IPS-NIHi11 (cell line): Measurements from ENCODE around the gene S1PR1.
"Not testable (repeated sequence)": the region's sequence is repeated elsewhere in the genome, so short reads cannot be mapped to it uniquely, and the experiment has no call there.

Source experiments
- DNase-seq: peaks from one replicate; pipeline ENCODE4 v3.0.0; 2012; ENCODE audit warnings: mixed read lengths, low spot score

The S1PR1 gene

DNA sequence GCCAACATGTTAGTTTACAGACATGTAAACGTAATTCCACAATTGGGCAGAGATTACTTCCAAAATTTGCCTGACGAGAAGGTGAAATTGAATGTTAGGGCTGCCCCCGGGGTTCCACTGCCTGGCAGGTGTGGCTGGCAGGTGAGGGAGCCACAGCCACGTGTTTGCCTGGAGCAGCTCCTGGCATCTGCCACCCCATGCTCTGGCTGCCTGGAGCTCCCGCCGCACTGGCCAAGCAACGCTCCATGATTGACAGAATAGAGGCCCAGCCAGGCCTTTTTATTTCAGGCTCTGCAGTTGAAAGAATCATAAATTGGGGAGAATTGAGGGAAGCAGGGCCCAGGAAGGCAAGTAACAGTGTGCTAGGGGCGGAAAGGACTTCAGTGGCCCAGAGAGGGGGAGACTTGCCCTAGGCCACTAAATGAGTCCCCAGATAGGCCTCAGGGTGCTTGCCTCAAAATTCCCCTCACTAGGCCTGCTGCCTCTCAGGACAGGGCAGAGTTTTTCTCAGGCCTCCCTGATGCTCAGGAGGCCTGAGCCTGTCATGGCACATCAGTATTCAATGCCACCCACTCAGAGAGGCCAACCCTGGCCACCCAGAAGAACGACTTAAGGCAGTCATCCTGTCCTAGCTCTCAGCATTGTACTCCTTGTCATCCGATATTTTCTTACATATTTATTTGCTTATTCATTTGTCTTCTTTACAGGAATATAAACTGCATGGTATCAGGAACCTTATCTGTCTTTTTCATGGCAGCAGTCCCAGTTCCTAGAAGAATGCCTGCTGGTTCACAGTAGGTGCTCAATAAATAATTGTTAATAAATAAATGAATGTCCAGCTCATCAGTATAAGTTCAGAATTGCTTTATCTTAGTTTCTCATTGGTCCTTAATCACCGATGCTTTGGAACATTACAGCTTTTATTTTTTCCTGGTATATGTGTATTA is 16.6 kb upstream of the S1PR1 start:
- no peak for DNase-seq

GRCh38 chr1:101220906-101221305 is 15.9 kb upstream of the S1PR1 start:
- DNase-seq, result no peak

DNA sequence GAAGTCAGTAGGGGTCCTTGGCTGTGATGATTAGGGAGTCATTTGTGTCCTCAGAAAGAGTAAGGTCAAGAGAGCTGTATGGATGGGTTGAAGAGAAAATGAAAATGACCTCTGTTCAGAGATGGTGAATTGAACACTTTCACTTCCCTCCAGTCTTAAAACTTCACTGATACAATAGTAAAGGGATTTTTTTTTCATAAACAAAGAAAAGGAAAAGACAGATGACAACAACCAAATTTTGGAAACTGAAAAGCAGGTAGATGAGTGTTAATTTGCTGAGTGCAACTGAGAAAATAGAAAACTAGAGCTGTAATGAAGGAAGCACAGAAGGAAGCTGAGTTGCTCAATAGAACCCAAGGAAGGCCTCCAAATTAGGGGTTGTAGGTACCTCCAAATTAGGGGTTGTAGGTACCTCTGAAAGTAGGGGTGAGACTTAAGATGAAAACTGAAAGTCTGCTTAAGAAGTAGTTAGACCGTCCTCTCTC is 14.8 kb upstream of the S1PR1 start:
- DNase-seq, result no peak

DNA sequence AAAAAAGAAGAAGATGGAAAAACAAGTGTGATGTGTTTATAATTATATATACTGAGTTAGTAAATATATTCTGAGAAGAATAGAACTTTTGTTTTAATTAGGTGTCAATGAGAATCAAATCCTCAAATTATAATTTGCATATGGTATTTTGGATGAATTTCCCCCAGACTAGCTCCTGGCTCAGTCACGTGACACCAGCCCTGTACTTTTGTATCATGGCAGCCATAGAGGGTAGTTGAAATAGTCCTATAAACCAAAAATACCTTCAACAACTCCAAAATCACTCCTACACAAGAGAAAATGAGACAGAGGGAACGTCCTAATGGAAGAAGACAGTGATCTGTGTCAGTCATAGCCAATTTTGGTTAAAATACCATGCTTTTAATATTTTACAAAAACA is 9.0 kb upstream of the S1PR1 start:
- no peak for DNase-seq

DNA sequence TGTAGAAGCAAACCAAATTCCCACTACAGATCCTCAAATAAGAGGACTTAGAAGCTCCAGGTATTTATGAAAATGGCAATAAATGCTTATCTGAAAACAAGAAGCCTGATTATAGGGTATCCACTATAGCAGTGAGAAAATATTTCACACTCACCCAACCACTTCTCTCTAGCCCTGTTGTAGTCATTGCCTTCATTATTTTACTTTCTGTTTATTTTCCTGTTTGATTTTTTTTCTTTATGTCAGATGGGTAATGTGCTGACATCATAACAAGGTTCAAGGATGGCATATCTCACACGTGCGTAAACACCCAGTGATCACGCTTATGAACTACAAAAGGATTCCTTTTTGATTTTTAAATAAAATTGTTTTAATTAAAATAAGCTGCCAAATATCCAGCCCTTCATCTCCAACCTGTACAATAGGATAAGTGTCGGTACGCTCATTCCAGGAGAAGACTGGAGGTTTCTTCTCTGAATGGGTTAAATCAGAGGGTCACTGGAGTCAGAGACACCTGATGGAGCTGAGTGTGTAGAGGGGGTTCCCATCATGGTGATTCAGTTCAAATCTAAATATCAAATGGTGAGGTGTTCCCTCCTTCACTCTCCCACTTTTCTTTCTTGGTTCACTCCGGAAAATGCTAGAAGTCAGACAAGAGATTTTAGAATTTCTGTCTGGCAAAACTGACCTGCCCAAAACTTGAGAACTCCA is 8.2 kb upstream of the S1PR1 start:
- DNase-seq, result no peak

GRCh38 chr1:101232182-101232581 is 4.6 kb upstream of the S1PR1 start:
- DNase-seq, result not testable (repeated sequence)

DNA sequence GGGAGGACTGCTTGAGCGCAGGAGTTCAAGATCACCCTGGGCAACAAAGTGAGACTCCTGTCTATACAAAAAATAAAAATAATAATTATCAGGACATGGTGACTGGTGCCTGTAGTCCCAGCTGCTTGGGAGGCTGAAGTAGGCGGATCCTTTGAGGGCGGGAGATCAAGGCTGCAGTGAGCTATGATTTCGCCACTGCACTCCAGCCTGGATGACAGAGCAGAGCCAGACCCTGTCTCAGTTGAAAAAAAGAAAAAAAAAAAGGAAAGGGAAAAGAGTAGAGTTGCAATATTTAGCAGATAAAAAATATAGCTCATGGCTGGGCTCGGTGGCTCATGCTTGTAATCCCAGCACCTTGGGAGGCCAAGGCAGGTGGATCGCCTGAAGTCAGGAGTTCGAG is 3.3 kb upstream of the S1PR1 start:
- DNase-seq, result no peak

- DNase-seq, result no peak
Observed at GRCh38 chr1:101235216-101235695, 1.6 kb upstream of the S1PR1 start.

DNA sequence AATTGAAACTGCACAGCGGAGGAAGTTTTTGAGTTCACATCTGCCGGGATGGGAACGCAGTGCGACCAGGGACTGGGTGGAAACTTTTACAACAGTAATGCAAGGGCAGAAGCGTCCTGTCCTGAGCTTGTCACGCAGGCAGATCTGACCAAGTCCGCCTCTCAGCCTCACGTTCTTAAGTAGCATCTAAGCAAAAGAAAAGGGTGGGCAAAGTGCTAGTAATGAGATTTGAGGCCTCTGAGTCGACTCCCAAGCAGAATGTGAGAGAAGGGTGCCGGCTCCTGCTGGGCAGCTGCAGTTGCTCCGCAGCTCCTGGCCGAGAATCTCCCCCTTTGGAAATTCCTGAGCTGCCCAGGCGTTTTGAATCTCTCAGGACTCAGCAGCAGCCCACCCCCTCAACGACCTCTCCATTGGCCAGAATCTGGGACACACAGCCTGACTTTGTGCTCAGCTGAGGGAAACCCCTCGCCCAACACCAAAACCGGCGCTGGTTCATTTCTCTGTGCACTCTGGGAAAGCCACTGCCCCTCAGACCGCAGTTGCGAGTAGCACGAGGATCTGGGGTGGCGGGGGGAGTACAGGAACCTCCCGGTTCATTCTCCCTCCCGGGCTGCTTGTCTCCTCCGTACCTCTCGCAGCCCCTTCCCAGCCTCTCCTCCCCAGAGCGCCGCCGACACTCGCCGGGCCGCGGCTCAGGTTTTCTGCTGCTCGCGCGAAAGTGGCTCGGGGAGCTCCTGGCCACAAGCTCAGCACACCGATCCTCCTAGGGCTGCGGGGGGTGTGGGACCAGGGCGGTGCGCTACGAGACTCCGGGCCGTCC is 913 bp upstream of the S1PR1 start:
- DNase-seq, result peak; percentile 27

DNA sequence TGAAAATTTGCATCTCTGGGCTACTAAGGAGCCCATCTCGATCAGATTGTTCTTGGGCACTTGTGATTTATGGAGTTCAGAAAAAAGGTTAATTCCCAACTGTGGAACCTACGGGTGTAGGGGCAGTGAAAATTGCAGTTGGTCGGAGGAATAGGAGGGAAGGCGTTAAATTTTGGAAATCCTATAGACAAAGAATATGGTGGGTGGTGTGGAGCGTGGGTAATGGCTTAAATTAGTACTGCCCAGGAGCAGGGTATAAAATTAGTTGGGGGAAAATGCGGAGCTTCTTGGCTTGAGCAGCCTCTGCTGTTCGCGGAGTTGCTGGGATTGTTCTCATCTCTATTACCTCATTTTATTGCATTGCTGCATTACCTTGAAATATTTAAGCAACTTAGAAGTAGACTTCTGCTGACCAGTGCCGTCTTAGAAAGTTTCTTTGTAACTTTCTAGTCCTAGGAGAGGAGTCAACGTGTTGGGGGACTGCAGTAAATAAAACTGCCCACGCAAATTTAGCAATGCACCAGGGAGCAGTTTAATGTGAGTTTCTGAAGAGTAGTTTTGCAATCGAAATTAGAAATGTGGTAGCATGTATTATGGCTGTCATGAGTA is 514 bp downstream of the S1PR1 start:
- DNase-seq, result no peak

DNA sequence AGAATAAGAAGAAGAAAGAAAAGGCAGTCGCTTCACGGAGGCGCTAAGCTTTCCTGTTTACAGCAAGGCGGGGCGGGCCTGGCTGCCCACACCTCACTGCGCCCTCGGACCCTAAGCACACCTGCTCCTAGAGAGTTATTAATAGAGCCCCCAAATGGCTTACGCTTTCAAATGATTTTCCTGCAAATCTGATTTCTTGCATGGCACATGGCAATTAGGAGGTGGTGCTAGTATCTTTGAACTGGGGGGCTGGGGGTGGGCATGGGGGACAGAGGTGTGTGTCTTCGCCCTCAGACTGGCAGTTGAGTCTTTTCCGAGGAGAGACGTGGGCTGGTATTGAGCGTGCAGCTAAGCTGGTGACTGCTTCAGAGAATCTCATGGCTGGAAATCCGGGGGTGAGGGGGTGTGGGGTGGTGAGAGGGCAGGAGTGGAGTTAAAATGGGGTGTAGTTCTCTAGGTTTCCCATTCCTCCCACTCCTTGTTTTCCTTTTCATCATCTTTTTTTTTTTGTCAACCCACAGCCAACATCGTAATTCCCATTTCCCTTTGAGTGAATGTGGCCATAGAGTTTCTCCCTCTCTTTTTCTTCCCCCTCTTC is 1.3 kb downstream of the S1PR1 start:
- DNase-seq, result no peak

DNA sequence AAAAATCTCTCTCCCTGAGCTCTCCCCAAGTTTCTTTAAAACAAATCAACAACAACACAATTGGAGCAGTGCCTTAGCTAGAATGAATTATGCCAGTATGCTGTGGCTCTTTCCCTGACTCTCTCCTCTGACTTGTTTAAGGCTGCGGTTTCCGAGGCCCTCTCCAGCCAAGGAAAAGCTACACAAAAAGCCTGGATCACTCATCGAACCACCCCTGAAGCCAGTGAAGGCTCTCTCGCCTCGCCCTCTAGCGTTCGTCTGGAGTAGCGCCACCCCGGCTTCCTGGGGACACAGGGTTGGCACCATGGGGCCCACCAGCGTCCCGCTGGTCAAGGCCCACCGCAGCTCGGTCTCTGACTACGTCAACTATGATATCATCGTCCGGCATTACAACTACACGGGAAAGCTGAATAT is 1.9 kb downstream of the S1PR1 start:
- peak; percentile 83 for DNase-seq

DNA sequence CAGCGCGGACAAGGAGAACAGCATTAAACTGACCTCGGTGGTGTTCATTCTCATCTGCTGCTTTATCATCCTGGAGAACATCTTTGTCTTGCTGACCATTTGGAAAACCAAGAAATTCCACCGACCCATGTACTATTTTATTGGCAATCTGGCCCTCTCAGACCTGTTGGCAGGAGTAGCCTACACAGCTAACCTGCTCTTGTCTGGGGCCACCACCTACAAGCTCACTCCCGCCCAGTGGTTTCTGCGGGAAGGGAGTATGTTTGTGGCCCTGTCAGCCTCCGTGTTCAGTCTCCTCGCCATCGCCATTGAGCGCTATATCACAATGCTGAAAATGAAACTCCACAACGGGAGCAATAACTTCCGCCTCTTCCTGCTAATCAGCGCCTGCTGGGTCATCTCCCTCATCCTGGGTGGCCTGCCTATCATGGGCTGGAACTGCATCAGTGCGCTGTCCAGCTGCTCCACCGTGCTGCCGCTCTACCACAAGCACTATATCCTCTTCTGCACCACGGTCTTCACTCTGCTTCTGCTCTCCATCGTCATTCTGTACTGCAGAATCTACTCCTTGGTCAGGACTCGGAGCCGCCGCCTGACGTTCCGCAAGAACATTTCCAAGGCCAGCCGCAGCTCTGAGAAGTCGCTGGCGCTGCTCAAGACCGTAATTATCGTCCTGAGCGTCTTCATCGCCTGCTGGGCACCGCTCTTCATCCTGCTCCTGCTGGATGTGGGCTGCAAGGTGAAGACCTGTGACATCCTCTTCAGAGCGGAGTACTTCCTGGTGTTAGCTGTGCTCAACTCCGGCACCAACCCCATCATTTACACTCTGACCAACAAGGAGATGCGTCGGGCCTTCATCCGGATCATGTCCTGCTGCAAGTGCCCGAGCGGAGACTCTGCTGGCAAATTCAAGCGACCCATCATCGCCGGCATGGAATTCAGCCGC is 2.5 kb downstream of the S1PR1 start:
- no peak for DNase-seq

DNA sequence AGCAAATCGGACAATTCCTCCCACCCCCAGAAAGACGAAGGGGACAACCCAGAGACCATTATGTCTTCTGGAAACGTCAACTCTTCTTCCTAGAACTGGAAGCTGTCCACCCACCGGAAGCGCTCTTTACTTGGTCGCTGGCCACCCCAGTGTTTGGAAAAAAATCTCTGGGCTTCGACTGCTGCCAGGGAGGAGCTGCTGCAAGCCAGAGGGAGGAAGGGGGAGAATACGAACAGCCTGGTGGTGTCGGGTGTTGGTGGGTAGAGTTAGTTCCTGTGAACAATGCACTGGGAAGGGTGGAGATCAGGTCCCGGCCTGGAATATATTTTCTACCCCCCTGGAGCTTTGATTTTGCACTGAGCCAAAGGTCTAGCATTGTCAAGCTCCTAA is 3.2 kb downstream of the S1PR1 start:
- no peak for DNase-seq

GRCh38 chr1:101241485-101242225 is 4.8 kb downstream of the S1PR1 start:
- DNase-seq, result no peak

DNA sequence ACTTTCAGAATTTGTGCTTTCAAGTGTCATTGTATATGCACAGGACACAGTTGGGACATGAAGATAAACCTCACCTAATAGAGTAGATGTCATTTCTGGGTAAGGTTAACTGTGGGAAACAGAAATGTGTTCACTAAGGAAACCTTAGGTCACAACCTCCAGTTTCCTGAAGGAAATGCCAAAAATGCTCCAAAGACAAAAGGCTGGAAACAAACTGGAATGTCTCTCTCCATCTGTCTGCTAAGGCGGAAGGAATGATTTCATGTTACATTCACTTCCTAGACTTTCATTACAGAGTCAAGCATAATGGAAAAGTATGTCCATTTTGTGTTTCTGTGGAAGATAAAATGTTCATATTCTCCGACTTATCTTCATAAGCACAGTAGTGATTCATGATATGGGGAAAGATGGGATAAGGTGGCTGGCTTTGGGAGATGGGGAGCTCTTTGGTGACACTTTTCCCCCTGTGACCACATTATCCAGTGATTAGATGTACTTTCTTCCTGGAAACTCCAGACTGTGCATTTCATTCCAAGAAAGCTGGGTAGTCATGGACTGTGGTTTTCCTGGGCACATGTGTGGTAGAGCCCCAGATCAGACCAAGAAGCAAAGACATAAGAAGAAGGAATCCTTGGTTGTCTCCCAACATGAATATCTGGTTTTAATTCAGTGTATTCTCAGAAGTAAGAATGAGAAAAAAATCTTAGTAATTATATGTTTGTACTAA is 5.7 kb downstream of the S1PR1 start:
- no peak for DNase-seq

DNA sequence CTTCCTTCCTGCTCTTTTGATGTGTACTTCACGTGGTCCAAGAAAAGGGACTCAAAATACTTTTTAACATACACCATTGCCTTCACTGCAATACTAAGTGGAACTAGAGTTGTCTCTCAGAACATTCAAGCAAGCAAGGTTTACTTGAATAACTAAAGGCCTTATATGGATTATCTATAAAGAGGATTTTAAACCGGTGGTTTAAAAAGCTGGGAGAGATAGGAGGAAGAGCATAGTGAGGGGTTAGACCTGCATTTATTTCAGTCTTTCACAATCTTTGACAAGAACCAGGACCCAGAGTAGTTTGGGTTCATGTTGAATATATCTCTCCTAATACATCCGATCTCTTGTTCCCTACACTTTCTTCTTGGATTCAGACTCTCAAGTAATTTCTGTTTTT is 6.9 kb downstream of the S1PR1 start:
- DNase-seq, result no peak

GRCh38 chr1:101244842-101245241 is 8.0 kb downstream of the S1PR1 start:
- no peak for DNase-seq
